ENCODE measurements around the gene GRM1. TPM values are rescaled to one million over a fixed set of nuclear protein-coding genes. Genes with fewer than 3 reads are reported as not detected.
A peak's percentile ranks its signal among the peaks of the same experiment; 100 is the strongest.
"Not testable (repeated sequence)": the region's sequence is repeated elsewhere in the genome, so short reads cannot be mapped to it uniquely, and the experiment has no call there.

The GRM1 gene
- total and polyA plus RNA-seq, 12 donors: under 0.01 to 1.3 (median 0.07) TPM; not detected in 3

GRCh38 chr6:146269482-146269881 lies 240.6 kb downstream of the GRM1 start:
- DNase-seq: no peak
- H3K4me1 ChIP-seq (replicated peaks in 1 of 2): no peaks in the 10 kb centered on the region
- no peak overlapping the region for H3K27ac ChIP-seq
- TF ChIP-seq POLR2A (IDR thresholded peaks at IDR 0.05): no peak
- intact Hi-C loops (cut with DNase I): no loop called here
- H3K36me3 ChIP-seq (replicated peaks in 1 of 2): no peaks in the 10 kb centered on the region
- H3K4me3 ChIP-seq: no peak overlapping the region
- no peaks in the 10 kb centered on the region for H3K9me3 ChIP-seq (replicated peaks in 1 of 3)
- H3K27me3 ChIP-seq: no peaks in the 10 kb centered on the region

- H3K36me3 ChIP-seq (replicated peaks in 1 of 2); H3K4me3 ChIP-seq; H3K27ac ChIP-seq; H3K27me3 ChIP-seq; intact Hi-C loops (cut with DNase I); H3K4me1 ChIP-seq (replicated peaks in 1 of 2); H3K9me3 ChIP-seq (replicated peaks in 1 of 3): not testable (repeated sequence)
- WGBS, 4 donors: 17 to 40% (median 23%) methylated on average over 1 of the region's 1 CpG
- DNase-seq: peak; percentile 35 to 67 (median 50)
Measured at GRCh38 chr6:146271163-146271562, 242.3 kb downstream of the GRM1 start.

DNA sequence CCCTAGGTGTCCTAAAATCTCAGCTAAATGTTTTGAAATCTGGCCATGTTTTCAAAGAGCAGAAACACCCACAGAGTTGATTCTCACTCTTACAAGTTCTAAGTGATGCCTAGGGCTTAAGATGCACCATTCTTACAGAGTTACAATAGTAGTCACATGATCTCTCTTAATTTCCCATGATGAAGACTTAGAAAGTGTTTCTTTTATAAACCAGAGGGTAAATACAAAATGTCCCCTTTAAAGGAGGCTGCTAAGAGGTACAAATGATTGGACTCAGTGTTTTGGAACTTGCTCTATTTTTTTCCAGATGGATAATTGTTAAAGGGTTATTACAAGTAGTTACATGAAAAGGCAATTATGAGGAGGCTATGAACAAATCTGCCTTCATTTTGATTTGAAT lies 244.6 kb downstream of the GRM1 start:
- Histone ChIP-seq H3K9me3 (replicated peaks in 1 of 3) (no peaks in the 10 kb centered on the region), H3K27ac (no peak overlapping the region), H3K4me3 (no peak overlapping the region), H3K36me3 (replicated peaks in 1 of 2) (no peaks in the 10 kb centered on the region), H3K4me1 (replicated peaks in 1 of 2) (no peaks in the 10 kb centered on the region), H3K27me3 (no peaks in the 10 kb centered on the region)
- TF ChIP-seq POLR2A (IDR thresholded peaks at IDR 0.05): no peak
- TF ChIP-seq CTCF (IDR thresholded peaks at IDR 0.05): no peak
- intact Hi-C loops (cut with DNase I): no loop called here
- no peak for DNase-seq

DNA sequence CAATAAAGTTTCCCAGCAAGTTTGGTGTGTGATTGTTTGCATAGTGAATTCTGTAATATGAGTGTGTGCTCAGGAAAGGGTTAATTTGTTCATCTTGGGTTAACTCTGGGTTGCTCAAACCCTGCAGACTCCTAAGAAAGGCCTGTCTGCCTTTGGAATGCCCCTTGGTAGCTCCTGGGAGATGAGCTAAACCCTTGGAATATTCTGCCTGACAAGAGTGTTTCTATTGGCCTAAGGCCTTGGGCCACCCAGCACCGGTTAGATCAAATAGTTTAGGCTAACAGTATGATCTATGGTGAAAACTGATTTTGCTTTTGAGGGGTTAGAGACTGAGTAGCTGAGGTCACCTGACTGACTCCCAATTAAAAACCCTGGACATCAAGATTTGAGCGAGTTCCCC lies 248.3 kb downstream of the GRM1 start:
- H3K4me1 ChIP-seq (replicated peaks in 1 of 2): no peaks in the 10 kb centered on the region
- no peak for TF ChIP-seq CTCF (IDR thresholded peaks at IDR 0.05)
- TF ChIP-seq POLR2A (IDR thresholded peaks at IDR 0.05): no peak
- WGBS, 4 donors: 65 to 73% (median 68%) methylated on average over 2 of the region's 2 CpGs
- no peaks in the 10 kb centered on the region for H3K36me3 ChIP-seq (replicated peaks in 1 of 2)
- DNase-seq: no peak
- H3K27me3 ChIP-seq: no peaks in the 10 kb centered on the region
- no peak overlapping the region for H3K27ac ChIP-seq
- intact Hi-C loops (cut with DNase I): no loop called here
- no peaks in the 10 kb centered on the region for H3K9me3 ChIP-seq (replicated peaks in 1 of 3)
- no peak overlapping the region for H3K4me3 ChIP-seq

GRCh38 chr6:146281651-146282362 lies 252.9 kb downstream of the GRM1 start:
- intact Hi-C loops (cut with DNase I): no loop called here
- Histone ChIP-seq H3K27me3 (no peaks in the 10 kb centered on the region), H3K9me3 (replicated peaks in 1 of 3) (no peaks in the 10 kb centered on the region), H3K4me1 (replicated peaks in 1 of 2) (no peaks in the 10 kb centered on the region), H3K4me3 (no peak overlapping the region), H3K36me3 (replicated peaks in 1 of 2) (no peaks in the 10 kb centered on the region), H3K27ac (no peak overlapping the region)
- TF ChIP-seq POLR2A (IDR thresholded peaks at IDR 0.05) (no peak), CTCF (IDR thresholded peaks at IDR 0.05) (no peak)
- DNase-seq: no peak

Measured in adrenal gland (tissue), 12 donors.